ENCODE data around the gene NAT9. TPM values are rescaled to one million over a fixed set of nuclear protein-coding genes. Genes with fewer than 3 reads are reported as not detected.
A peak's percentile ranks its signal among the peaks of the same experiment; 100 is the strongest.

The NAT9 gene
- total and polyA plus RNA-seq, 2 of the 4 experiments (the other 2 are of a cell fraction): 48.9 to 62.0 TPM

DNA sequence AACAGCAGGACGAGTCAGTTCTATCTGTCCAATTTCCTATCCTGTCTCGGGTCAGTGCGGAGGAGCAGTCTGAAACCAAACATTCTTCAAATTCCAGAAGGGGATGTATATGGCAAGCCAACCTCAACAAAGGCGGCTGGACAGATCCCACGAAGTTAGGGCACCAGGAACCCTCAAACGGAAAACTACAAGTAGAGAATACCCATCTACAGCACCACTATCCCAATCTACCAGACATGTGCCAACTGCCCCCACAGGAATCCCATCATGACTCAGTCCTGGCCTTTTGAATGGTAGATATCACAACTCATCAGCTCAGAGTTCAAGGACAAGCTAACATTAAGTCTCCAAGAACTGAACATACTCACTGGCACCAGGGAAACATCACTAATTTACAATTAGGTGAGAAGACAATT, 2.3 kb downstream of the NAT9 start:
- POLR2A ChIA-PET (ENCODE audit: unreplicated experiment): no interaction called here

More for the DNA sequence above, 2.3 kb downstream of the NAT9 start:
- H3K9me3 ChIP-seq (ENCODE audit: control insufficient read depth, insufficient read depth, low read length): no peaks in the 10 kb centered on the region
- ATAC-seq (ENCODE audit: low read depth) (peak; percentile 9; the same call in 1 of the 2 replicates), DNase-seq (peak; percentile 55)
- H2BK5ac ChIP-seq (ENCODE audit: low read depth, low read length, poor library complexity, severe bottlenecking): no peak overlapping the region
- H3K27ac ChIP-seq (ENCODE audit: insufficient read depth, low read length): no peak overlapping the region
- no peak overlapping the region for H4K91ac ChIP-seq (ENCODE audit: insufficient read depth, low read depth, low read length)
- peak overlapping the region; percentile 9 for H2AFZ ChIP-seq (replicated peaks; ENCODE audit: low read length, poor library complexity)
- H3K4me1 ChIP-seq (ENCODE audit: control insufficient read depth, insufficient read depth, low read length): peaks cover 9% of the 10 kb centered on the region
- dilution Hi-C loops (cut with HindIII; ENCODE audit: low sequenced_read_pairs, unreplicated experiment) (no loop called here), in situ Hi-C loops (cut with MboI; ENCODE audit: low sequenced_read_pairs) (no loop called here), intact Hi-C loops (cut with micrococcal nuclease) (no loop called here)
- H3K4me2 ChIP-seq (ENCODE audit: low read depth, low read length): peak overlapping the region; percentile 25; the same call in 1 of the 2 replicates
- H3K56ac ChIP-seq (ENCODE audit: extremely low read depth, insufficient read depth, low read length): no peak overlapping the region
- H3K9me1 ChIP-seq (ENCODE audit: insufficient read depth, low read length): no peaks in the 10 kb centered on the region
- no peak overlapping the region for H3K14ac ChIP-seq (replicated peaks; ENCODE audit: low read depth, low read length)
- BruUV-seq (replicated peaks): no TSS peak
- H4K8ac ChIP-seq (ENCODE audit: low read depth in 2 of 2, low read length in 2 of 2): no peak overlapping the region
- WGBS, 2 experiments (ENCODE audit: extremely low coverage in 2 of 2, insufficient read length in 1 of 2): no CpG with 5 or more reads among the region's 6 CpGs
- no peak overlapping the region for H3K18ac ChIP-seq (ENCODE audit: low read depth, low read length)
- no peak overlapping the region for H2AK9ac ChIP-seq (replicated peaks; ENCODE audit: low read depth, low read length, poor library complexity)
- no peak overlapping the region for H3K9ac ChIP-seq (ENCODE audit: low read depth, low read length)
- H3K23ac ChIP-seq (ENCODE audit: low read depth, low read length): no peak overlapping the region
- peaks cover 34 to 49% of the 10 kb centered on the region in 2 experiments for H3K79me1 ChIP-seq (ENCODE audit: low read depth in 1 of 2, low read length in 2 of 2)
- H4K20me1 ChIP-seq (ENCODE audit: insufficient read depth, low read length): peaks cover 10% of the 10 kb centered on the region
- H3K27me3 ChIP-seq (ENCODE audit: control insufficient read depth, insufficient read depth, low read length): no peaks in the 10 kb centered on the region
- H3K4ac ChIP-seq (ENCODE audit: low read depth, low read length): peak overlapping the region; percentile 11; the same call in 1 of the 2 replicates
- TF ChIP-seq BHLHE40 (IDR thresholded peaks at IDR 0.05; ENCODE audit: low read depth, low read length) (no peak), FOS (IDR thresholded peaks at IDR 0.05; ENCODE audit: low read depth, low read length) (no peak), MAFK (IDR thresholded peaks at IDR 0.05; ENCODE audit: low read depth, low read length) (no peak), CHD1 (IDR thresholded peaks at IDR 0.05; ENCODE audit: low read depth, low read length) (no peak), CEBPB (IDR thresholded peaks at IDR 0.05; ENCODE audit: low read depth, low read length) (no peak)
- TF ChIP-seq, protein P1, sequence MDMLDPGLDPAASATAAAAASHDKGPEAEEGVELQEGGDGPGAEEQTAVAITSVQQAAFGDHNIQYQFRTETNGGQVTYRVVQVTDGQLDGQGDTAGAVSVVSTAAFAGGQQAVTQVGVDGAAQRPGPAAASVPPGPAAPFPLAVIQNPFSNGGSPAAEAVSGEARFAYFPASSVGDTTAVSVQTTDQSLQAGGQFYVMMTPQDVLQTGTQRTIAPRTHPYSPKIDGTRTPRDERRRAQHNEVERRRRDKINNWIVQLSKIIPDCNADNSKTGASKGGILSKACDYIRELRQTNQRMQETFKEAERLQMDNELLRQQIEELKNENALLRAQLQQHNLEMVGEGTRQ (IDR thresholded peaks at IDR 0.05; ENCODE audit: low read depth, low read length): no peak
- TF ChIP-seq, protein P2, sequence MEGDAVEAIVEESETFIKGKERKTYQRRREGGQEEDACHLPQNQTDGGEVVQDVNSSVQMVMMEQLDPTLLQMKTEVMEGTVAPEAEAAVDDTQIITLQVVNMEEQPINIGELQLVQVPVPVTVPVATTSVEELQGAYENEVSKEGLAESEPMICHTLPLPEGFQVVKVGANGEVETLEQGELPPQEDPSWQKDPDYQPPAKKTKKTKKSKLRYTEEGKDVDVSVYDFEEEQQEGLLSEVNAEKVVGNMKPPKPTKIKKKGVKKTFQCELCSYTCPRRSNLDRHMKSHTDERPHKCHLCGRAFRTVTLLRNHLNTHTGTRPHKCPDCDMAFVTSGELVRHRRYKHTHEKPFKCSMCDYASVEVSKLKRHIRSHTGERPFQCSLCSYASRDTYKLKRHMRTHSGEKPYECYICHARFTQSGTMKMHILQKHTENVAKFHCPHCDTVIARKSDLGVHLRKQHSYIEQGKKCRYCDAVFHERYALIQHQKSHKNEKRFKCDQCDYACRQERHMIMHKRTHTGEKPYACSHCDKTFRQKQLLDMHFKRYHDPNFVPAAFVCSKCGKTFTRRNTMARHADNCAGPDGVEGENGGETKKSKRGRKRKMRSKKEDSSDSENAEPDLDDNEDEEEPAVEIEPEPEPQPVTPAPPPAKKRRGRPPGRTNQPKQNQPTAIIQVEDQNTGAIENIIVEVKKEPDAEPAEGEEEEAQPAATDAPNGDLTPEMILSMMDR (conservative IDR thresholded peaks at IDR 0.05; ENCODE audit: low read depth, low read length): no peak
- CTCF ChIA-PET: interaction anchor here (0.6 to 1.4 kb wide), 2 partner anchors 18 to 187 kb away, joined by 3 read pairs; no protein-coding TSS in a partner anchor
- H4K5ac ChIP-seq (ENCODE audit: low read depth, low read length): no peak overlapping the region
- no peak overlapping the region for H2BK120ac ChIP-seq (ENCODE audit: low read depth, low read length)
- H2BK20ac ChIP-seq (ENCODE audit: low read depth, low read length): no peak overlapping the region
- H3K36me3 ChIP-seq (ENCODE audit: control insufficient read depth, insufficient read depth, low read length): peaks cover 35% of the 10 kb centered on the region
- no peak overlapping the region for H2AK5ac ChIP-seq (ENCODE audit: low read depth, low read length)
- no peak overlapping the region for H2BK15ac ChIP-seq (ENCODE audit: low read depth, low read length)
- no peak overlapping the region for H3K4me3 ChIP-seq (ENCODE audit: insufficient read depth, low read depth, low read length)

Measured in IMR-90 (cell line).